ENCODE measurements around the gene KCNIP2. TPM values are rescaled to one million over a fixed set of nuclear protein-coding genes. Genes with fewer than 3 reads are reported as not detected.

The KCNIP2 gene
- total RNA-seq, 1 experiment from 2014 or later, result 4.3 TPM

GRCh38 chr10:101856626-101857025, 13.0 kb upstream of the KCNIP2 start:
- intact Hi-C loops (cut with micrococcal nuclease; ENCODE audit: unreplicated experiment) (no loop called here), in situ Hi-C loops (cut with HindIII; ENCODE audit: low pct_unique_long_range_greater_than_20kb, low sequenced_read_pairs) (no loop called here)
- H3K27me3 ChIP-seq (ENCODE audit: control insufficient read depth, insufficient read depth, low read length), result no peaks in the 10 kb centered on the region
- peaks cover 7% of the 10 kb centered on the region; the same call in 1 of the 2 replicates for H3K9me3 ChIP-seq (ENCODE audit: control insufficient read depth, insufficient read depth, low read depth, low read length)
- DNase-seq (ENCODE audit: low read depth, low spot score), result no peak
- ATAC-seq, result no peak
- ChIA-PET CTCF (no interaction called here), POLR2A (interaction anchor here (0.7 kb wide), 1 partner anchor 169 kb away, joined by 6 read pairs; no protein-coding TSS in a partner anchor)
- H3K4me3 ChIP-seq (ENCODE audit: low read depth in 2 of 2, low read length in 2 of 2), result no peak overlapping the region
- no peaks in the 10 kb centered on the region for H3K4me1 ChIP-seq (ENCODE audit: control insufficient read depth, insufficient read depth, low read length)
- H3K36me3 ChIP-seq (ENCODE audit: control insufficient read depth, insufficient read depth, low read length), result no peaks in the 10 kb centered on the region
- no peak for TF ChIP-seq TCF7L2 (IDR thresholded peaks at IDR 0.05; ENCODE audit: low read depth, low read length)
- TF ChIP-seq CTCF (IDR thresholded peaks at IDR 0.05), result no peak
- no peak for TF ChIP-seq REST (IDR thresholded peaks at IDR 0.05; ENCODE audit: insufficient read depth in 1 of 2, low read depth in 2 of 2, low read length in 1 of 2)
- TF ChIP-seq SIN3A (IDR thresholded peaks at IDR 0.05; ENCODE audit: borderline replicate concordance, insufficient read depth, low read depth, low read length), result no peak
- no peak for TF ChIP-seq POLR2AphosphoS5 (IDR thresholded peaks at IDR 0.05; ENCODE audit: low read depth, low read length)
- no peak overlapping the region for H3K27ac ChIP-seq (ENCODE audit: low read length)
- BruUV-seq (replicated peaks), result no TSS peak

- no peaks in the 10 kb centered on the region for H3K9me3 ChIP-seq (ENCODE audit: control insufficient read depth, insufficient read depth, low read depth, low read length)
- intact Hi-C loops (cut with micrococcal nuclease; ENCODE audit: unreplicated experiment), result no loop called here
- DNase-seq (ENCODE audit: low read depth, low spot score) (no peak), ATAC-seq (no peak)
- no peak overlapping the region for H3K27ac ChIP-seq (ENCODE audit: low read length)
- no peak for TF ChIP-seq POLR2AphosphoS5 (IDR thresholded peaks at IDR 0.05; ENCODE audit: low read depth, low read length)
- no peak for TF ChIP-seq REST (IDR thresholded peaks at IDR 0.05; ENCODE audit: insufficient read depth in 1 of 2, low read depth in 2 of 2, low read length in 1 of 2)
- TF ChIP-seq TCF7L2 (IDR thresholded peaks at IDR 0.05; ENCODE audit: low read depth, low read length), result no peak
- TF ChIP-seq CTCF (IDR thresholded peaks at IDR 0.05), result no peak
- no peak for TF ChIP-seq SIN3A (IDR thresholded peaks at IDR 0.05; ENCODE audit: borderline replicate concordance, insufficient read depth, low read depth, low read length)
- H3K4me1 ChIP-seq (ENCODE audit: control insufficient read depth, insufficient read depth, low read length), result no peaks in the 10 kb centered on the region
- H3K4me3 ChIP-seq (ENCODE audit: low read depth in 2 of 2, low read length in 2 of 2), result no peak overlapping the region
- in situ Hi-C loops (cut with HindIII; ENCODE audit: low pct_unique_long_range_greater_than_20kb, low sequenced_read_pairs), result no loop called here
- ChIA-PET CTCF (interaction anchor here (2.7 kb wide), 1 partner anchor 10 kb away, joined by 21 read pairs; no protein-coding TSS in a partner anchor), POLR2A (interaction anchor here (0.5 to 2.1 kb wide), 2 partner anchors 48 to 158 kb away, joined by 5 to 11 read pairs; no protein-coding TSS in a partner anchor)
- BruUV-seq (replicated peaks), result no TSS peak
- no peaks in the 10 kb centered on the region for H3K36me3 ChIP-seq (ENCODE audit: control insufficient read depth, insufficient read depth, low read length)
- H3K27me3 ChIP-seq (ENCODE audit: control insufficient read depth, insufficient read depth, low read length), result no peaks in the 10 kb centered on the region
Measured at GRCh38 chr10:101851411-101852116, 8.0 kb upstream of the KCNIP2 start.

Data from Panc1 (cell line).